Uterus (tissue), 2 donors: ENCODE results near the gene KLK7.

ENCODE experiments used
- CTCF ChIP-seq, 4 experiments: fragments of 200-600 bp in 2 of 4; fragments of 450-650 bp in 2 of 4; sonication (generic) in 2 of 4; IDR thresholded peaks; one replicate each; pipeline ENCODE4 v1.5.1; 2016 to 2019; ENCODE audit warnings: antibody characterized with exemption in 4 of 4, mild to moderate bottlenecking in 2 of 4, moderate library complexity in 1 of 4
- POLR2A ChIP-seq, 2 donors: fragments of 450-650 bp; IDR thresholded peaks; one replicate each; pipeline ENCODE4 v1.6.1; 2016; ENCODE audit warnings: antibody characterized with exemption in 2 of 2, mild to moderate bottlenecking in 1 of 2, moderate library complexity in 1 of 2

GRCh38 chr19:50939596-50939995, 44.1 kb downstream of the KLK7 start:
- TF ChIP-seq CTCF (IDR thresholded peaks at IDR 0.05) = no peak
- TF ChIP-seq POLR2A (IDR thresholded peaks at IDR 0.05) = no peak
